ENCODE results near the gene L3MBTL4.

DNA sequence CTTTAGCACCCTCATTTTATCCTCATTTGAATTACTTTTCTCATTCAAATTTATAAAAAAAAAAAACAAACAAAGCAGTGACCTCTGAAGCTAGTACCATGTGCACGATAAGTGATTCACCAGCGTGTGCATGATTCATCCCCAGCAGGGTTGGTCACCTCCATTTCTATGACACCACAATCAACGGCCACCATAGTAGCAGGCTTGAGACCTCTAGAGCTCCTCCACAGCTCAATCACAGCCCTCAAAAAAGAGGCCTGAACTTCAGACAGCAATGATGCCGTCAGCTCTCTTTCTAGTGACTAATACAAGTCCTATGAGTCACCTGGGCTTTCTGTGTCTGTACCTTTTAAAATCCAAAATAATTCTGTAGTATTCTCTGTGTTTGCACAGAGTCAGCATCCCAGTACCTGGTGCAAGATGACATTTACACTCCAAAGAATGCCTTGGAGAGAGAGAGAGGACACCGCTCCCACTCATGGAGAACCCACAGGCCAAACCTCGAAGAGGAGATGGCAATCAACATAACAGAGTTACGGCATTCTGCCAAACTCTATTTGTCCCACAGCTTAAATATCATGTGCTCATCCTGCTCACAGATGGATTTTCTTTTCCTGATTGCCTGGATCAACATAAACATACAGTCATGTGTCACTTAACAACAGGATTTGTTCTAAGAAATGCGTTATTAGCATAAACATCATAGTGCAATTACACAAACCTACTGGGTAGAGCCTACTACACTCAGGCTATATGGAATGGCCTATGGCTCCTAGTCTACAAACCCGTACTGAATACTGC lies 58.7 kb downstream of the L3MBTL4 start:
- TF ChIP-seq, protein P1, sequence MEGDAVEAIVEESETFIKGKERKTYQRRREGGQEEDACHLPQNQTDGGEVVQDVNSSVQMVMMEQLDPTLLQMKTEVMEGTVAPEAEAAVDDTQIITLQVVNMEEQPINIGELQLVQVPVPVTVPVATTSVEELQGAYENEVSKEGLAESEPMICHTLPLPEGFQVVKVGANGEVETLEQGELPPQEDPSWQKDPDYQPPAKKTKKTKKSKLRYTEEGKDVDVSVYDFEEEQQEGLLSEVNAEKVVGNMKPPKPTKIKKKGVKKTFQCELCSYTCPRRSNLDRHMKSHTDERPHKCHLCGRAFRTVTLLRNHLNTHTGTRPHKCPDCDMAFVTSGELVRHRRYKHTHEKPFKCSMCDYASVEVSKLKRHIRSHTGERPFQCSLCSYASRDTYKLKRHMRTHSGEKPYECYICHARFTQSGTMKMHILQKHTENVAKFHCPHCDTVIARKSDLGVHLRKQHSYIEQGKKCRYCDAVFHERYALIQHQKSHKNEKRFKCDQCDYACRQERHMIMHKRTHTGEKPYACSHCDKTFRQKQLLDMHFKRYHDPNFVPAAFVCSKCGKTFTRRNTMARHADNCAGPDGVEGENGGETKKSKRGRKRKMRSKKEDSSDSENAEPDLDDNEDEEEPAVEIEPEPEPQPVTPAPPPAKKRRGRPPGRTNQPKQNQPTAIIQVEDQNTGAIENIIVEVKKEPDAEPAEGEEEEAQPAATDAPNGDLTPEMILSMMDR (conservative IDR thresholded peaks at IDR 0.05; ENCODE audit: low read length), result no peak
- no peak for TF ChIP-seq EZH2phosphoT487 (IDR thresholded peaks at IDR 0.05; ENCODE audit: borderline replicate concordance, low read depth, low read length)
